H9 (cell line): ENCODE data around the gene TPCN2. TPM values are rescaled to one million over a fixed set of nuclear protein-coding genes. Genes with fewer than 3 reads are reported as not detected.

Source experiments
- DNase-seq: peaks from one replicate; pipeline ENCODE4 v3.0.0-alpha.2; 2017
- H2AFZ ChIP-seq: one replicate; pipeline ENCODE4 v1.6.1; 2013; ENCODE audit warnings: mild to moderate bottlenecking, low read length, control low read depth, moderate library complexity
- H2AK5ac ChIP-seq: 2 replicates; pipeline ENCODE4 v1.6.1; 2013; ENCODE audit warnings: low read length, control low read depth, mixed read lengths; ENCODE audit not compliant: insufficient read length
- H2BK120ac ChIP-seq: one replicate; pipeline ENCODE4 v1.6.1; 2013; ENCODE audit warnings: low read depth, mild to moderate bottlenecking, low read length, control low read depth, inconsistent platforms; ENCODE audit not compliant: poor library complexity, severe bottlenecking
- H2BK12ac ChIP-seq: 2 replicates; pipeline ENCODE4 v1.6.1; 2013; ENCODE audit warnings: low read length, control low read depth, mixed read lengths, low read depth; ENCODE audit not compliant: insufficient read length
- H2BK15ac ChIP-seq: 2 replicates; pipeline ENCODE4 v1.6.1; 2013; ENCODE audit warnings: low read depth, low read length, control low read depth
- H2BK20ac ChIP-seq: one replicate; pipeline ENCODE4 v1.6.1; 2013; ENCODE audit warnings: low read depth, mild to moderate bottlenecking, low read length, control low read depth, inconsistent platforms; ENCODE audit not compliant: poor library complexity, severe bottlenecking
- H2BK5ac ChIP-seq: 2 replicates; pipeline ENCODE4 v1.6.1; 2013; ENCODE audit warnings: low read length, control low read depth, mixed read lengths; ENCODE audit not compliant: insufficient read length
- H3K14ac ChIP-seq: 2 replicates; pipeline ENCODE4 v1.6.1; 2013; ENCODE audit warnings: low read length, control low read depth; ENCODE audit not compliant: insufficient read depth
- H3K18ac ChIP-seq: 2 replicates; pipeline ENCODE4 v1.6.1; 2013; ENCODE audit warnings: low read depth, mild to moderate bottlenecking, mixed read lengths, low read length, control low read depth; ENCODE audit not compliant: insufficient read length
- H3K23ac ChIP-seq: 2 replicates; pipeline ENCODE4 v1.6.1; 2013; ENCODE audit warnings: low read length, control low read depth, mixed read lengths, low read depth; ENCODE audit not compliant: insufficient read length
- H3K23me2 ChIP-seq: 2 replicates; pipeline ENCODE4 v1.6.1; 2013; ENCODE audit warnings: low read depth, mild to moderate bottlenecking, mixed read lengths, low read length, control low read depth; ENCODE audit not compliant: insufficient read length, poor library complexity, severe bottlenecking
- H3K27ac ChIP-seq: 2 replicates; pipeline ENCODE4 v1.5.1; 2013; ENCODE audit warnings: low read length, control low read depth, mixed read lengths, low read depth; ENCODE audit not compliant: insufficient read length
- H3K27me3 ChIP-seq: 2 replicates; pipeline ENCODE4 v1.6.1; 2013; ENCODE audit warnings: low read length, control low read depth, inconsistent platforms; ENCODE audit not compliant: insufficient read depth
- H3K4ac ChIP-seq: 2 replicates; pipeline ENCODE4 v1.6.1; 2013; ENCODE audit warnings: low read depth, mild to moderate bottlenecking, control low read depth, inconsistent platforms, low read length, moderate library complexity
- H3K4me1 ChIP-seq: 2 replicates; pipeline ENCODE4 v1.6.1; 2013; ENCODE audit warnings: low read length, control low read depth, inconsistent platforms; ENCODE audit not compliant: insufficient read depth
- H3K4me2 ChIP-seq: 2 replicates; pipeline ENCODE4 v1.6.1; 2013; ENCODE audit warnings: low read length, control low read depth, mixed read lengths; ENCODE audit not compliant: insufficient read length, insufficient read depth
- H3K56ac ChIP-seq: 2 replicates; pipeline ENCODE4 v1.6.1; 2013; ENCODE audit warnings: low read depth, mild to moderate bottlenecking, mixed read lengths, low read length, control low read depth; ENCODE audit not compliant: insufficient read length
- H3K79me1 ChIP-seq: 2 replicates; pipeline ENCODE4 v1.6.1; 2013; ENCODE audit warnings: low read depth, mild to moderate bottlenecking, moderate library complexity, low read length, control low read depth, inconsistent platforms; ENCODE audit not compliant: insufficient read depth, poor library complexity, severe bottlenecking
- H3K79me2 ChIP-seq: 2 replicates; pipeline ENCODE4 v1.6.1; 2013; ENCODE audit warnings: low read length, control low read depth, inconsistent platforms; ENCODE audit not compliant: insufficient read depth
- H3K9ac ChIP-seq: 2 replicates; pipeline ENCODE4 v1.6.1; 2013; ENCODE audit warnings: low read length, control low read depth, mixed read lengths; ENCODE audit not compliant: insufficient read length; ENCODE audit errors: extremely low read depth
- H3K9me3 ChIP-seq: one replicate; pipeline ENCODE4 v1.6.1; 2013; ENCODE audit warnings: low read depth, low read length, inconsistent platforms; ENCODE audit not compliant: control insufficient read depth
- H3T11ph ChIP-seq: one replicate; pipeline ENCODE4 v1.6.1; 2013; ENCODE audit warnings: mild to moderate bottlenecking, low read length, control low read depth, inconsistent platforms
- H4K20me1 ChIP-seq: one replicate; pipeline ENCODE4 v1.6.1; 2013; ENCODE audit not compliant: control insufficient read depth, insufficient read length, insufficient read depth
- H4K5ac ChIP-seq: 2 replicates; pipeline ENCODE4 v1.6.1; 2013; ENCODE audit warnings: low read depth, mild to moderate bottlenecking, mixed read lengths, low read length, control low read depth; ENCODE audit not compliant: insufficient read length
- H4K8ac ChIP-seq: replicated peaks from 2 replicates; pipeline ENCODE4 v1.6.1; 2013; ENCODE audit warnings: low read length, control low read depth, mixed read lengths, low read depth; ENCODE audit not compliant: insufficient read length
- H4K91ac ChIP-seq: 2 replicates; pipeline ENCODE4 v1.6.1; 2013; ENCODE audit warnings: low read depth, mild to moderate bottlenecking, moderate library complexity, mixed read lengths, low read length, control low read depth; ENCODE audit not compliant: insufficient read length
- H3K27ac Mint-ChIP-seq, 3 experiments: 2 replicates in 2 of 3; 3 replicates in 1 of 3; pipeline ENCODE4 v1.8.0; 2020 to 2021; ENCODE audit warnings: mixed read lengths in 3 of 3, mild to moderate bottlenecking in 1 of 3, moderate library complexity in 1 of 3
- H3K27me3 Mint-ChIP-seq: 2 replicates; pipeline ENCODE4 v1.8.0; 2021; ENCODE audit warnings: low read depth, mild to moderate bottlenecking, moderate library complexity, mixed read lengths
- H3K36me3 Mint-ChIP-seq, 3 experiments: 2 replicates in 2 of 3; 3 replicates in 1 of 3; pipeline ENCODE4 v1.8.0; 2020 to 2021; ENCODE audit warnings: low read depth in 3 of 3, mixed read lengths in 3 of 3; ENCODE audit not compliant: insufficient read depth in 1 of 3
- H3K4me1 Mint-ChIP-seq, 2 experiments: 2 replicates each; pipeline ENCODE4 v1.8.0; 2020; ENCODE audit warnings: mixed read lengths in 2 of 2
- H3K4me3 Mint-ChIP-seq, 2 experiments: 2 replicates in 1 of 2; 3 replicates in 1 of 2; pipeline ENCODE4 v1.8.0; 2020 to 2021; ENCODE audit warnings: mild to moderate bottlenecking in 2 of 2, mixed read lengths in 2 of 2, moderate library complexity in 1 of 2
- H3K9me3 Mint-ChIP-seq, 2 experiments: 2 replicates in 1 of 2; 3 replicates in 1 of 2; pipeline ENCODE4 v1.8.0; 2020; ENCODE audit warnings: mild to moderate bottlenecking in 2 of 2, mixed read lengths in 2 of 2, moderate library complexity in 1 of 2
- CTCF ChIP-seq: fragments of 200-600 bp; sonication (generic); conservative IDR thresholded peaks from 3 replicates; pipeline ENCODE4 v1.8.0; 2021; ENCODE audit warnings: antibody characterized with exemption, mild to moderate bottlenecking
- WGBS: extraction: QIAGEN DNeasy Blood & Tissue Kit; methylation state at CpG from one replicate; pipeline ENCODE4 v1.1.7; 2013; ENCODE audit warnings: missing lambda C conversion rate, low lambda C conversion rate, mixed read lengths; ENCODE audit not compliant: insufficient read length; ENCODE audit errors: extremely low coverage; 5-methylcytosine and 5-hydroxymethylcytosine counted together
- total RNA-seq: library from RNA; stranded (reverse); gene quantifications from 2 replicates; pipeline ENCODE4 v1.2.1, GENCODE V29; 2021

TPCN2 gene
- total RNA-seq, 1 experiment from 2014 or later: 16.8 TPM

DNA sequence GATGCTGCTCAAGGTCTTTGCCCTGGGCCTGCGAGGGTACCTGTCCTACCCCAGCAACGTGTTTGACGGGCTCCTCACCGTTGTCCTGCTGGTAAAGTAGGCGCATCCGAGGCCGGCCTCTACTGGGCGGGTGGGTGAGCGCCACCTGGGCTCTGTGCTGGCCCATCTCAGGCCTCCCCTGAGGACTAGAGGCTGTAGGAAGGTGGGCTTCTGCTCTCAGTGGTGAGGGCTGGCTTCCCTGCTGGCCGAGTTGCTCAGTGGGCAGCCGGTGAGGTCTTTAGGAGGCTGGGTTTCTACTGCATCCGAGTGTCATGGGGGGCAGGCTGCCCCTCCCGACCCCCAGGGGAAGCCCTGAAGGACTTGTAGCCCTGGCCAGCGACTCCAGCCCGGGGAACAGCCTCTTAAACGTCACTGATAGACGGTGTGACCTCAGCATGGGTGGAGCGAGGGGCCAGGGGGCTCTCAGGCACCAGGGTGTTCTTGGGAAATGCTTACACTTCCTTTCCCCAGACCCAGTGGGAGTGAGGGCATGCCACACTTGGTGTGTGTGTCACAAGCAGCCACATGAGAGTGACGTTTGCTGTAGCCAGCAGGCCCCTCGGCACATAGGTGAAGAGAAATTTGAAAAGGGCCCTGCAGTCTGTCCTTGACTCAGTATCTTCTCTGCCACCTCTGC, 30.3 kb downstream of the TPCN2 start:
- Histone ChIP-seq H2BK120ac (no peak overlapping the region), H3K23ac (no peak overlapping the region), H3K14ac (no peak overlapping the region; the same call in 1 of the 2 replicates), H2AFZ (no peak overlapping the region), H2BK5ac (no peak overlapping the region), H2BK20ac (no peak overlapping the region), H4K5ac (no peak overlapping the region), H2AK5ac (no peak overlapping the region), H2BK12ac (no peak overlapping the region), H3K18ac (no peak overlapping the region), H3K9me3 (no peaks in the 10 kb centered on the region), H3K79me1 (no peaks in the 10 kb centered on the region), H3K4me2 (no peak overlapping the region), H3K9ac (no peak overlapping the region), H2BK15ac (no peak overlapping the region), H3K27me3 (no peaks in the 10 kb centered on the region), H3K79me2 (0 out of 2 replicates have a peak, but pooled peaks cover 2% of the 10 kb centered on the region), H3K4me1 (no peaks in the 10 kb centered on the region), H3T11ph (no peak overlapping the region), H3K4ac (no peak overlapping the region), H4K8ac (no peak overlapping the region), H4K91ac (no peak overlapping the region), H3K27ac (no peak overlapping the region), H3K23me2 (no peaks in the 10 kb centered on the region), H3K56ac (no peak overlapping the region), H4K20me1 (no peaks in the 10 kb centered on the region)
- DNase-seq: no peak
- H3K4me3 Mint-ChIP-seq: no peak overlapping the region
- no peaks in the 10 kb centered on the region for H3K27me3 Mint-ChIP-seq
- H3K9me3 Mint-ChIP-seq: no peaks in the 10 kb centered on the region
- no CpG with 5 or more reads among the region's 20 CpGs for WGBS
- H3K36me3 Mint-ChIP-seq: peaks cover 3 to 34% (median 26%) of the 10 kb centered on the region in 3 experiments; a peak in 6 of 7 replicates
- TF ChIP-seq CTCF: no peak
- H3K27ac Mint-ChIP-seq: no peak overlapping the region
- H3K4me1 Mint-ChIP-seq: 0 out of 4 replicates have a peak, but pooled peaks cover 0 to 3% of the 10 kb centered on the region in 2 experiments
